GM10266 (cell line): ENCODE results near the gene REC114.

Source experiments
- DNase-seq: peaks from one replicate; pipeline ENCODE4 v3.0.0; 2012; ENCODE audit errors: extremely low spot score
- CTCF ChIP-seq: IDR thresholded peaks from 2 replicates; pipeline ENCODE4 v1.5.1; 2012; ENCODE audit warnings: mild to moderate bottlenecking, low read depth; ENCODE audit not compliant: control insufficient read depth, insufficient read depth; ENCODE audit errors: missing control alignments

Gene REC114

GRCh38 chr15:73578026-73578425 is 135.1 kb downstream of the REC114 start:
- TF ChIP-seq CTCF = no peak
- DNase-seq = no peak

GRCh38 chr15:73582851-73583379 is 140.0 kb downstream of the REC114 start:
- DNase-seq = no peak
- TF ChIP-seq CTCF = no peak

- no peak for DNase-seq
- TF ChIP-seq CTCF = no peak
These were observed 140.6 kb downstream of the REC114 start for GRCh38 chr15:73583544-73583943.

- no peak for DNase-seq
- TF ChIP-seq CTCF = no peak
These were observed 141.9 kb downstream of the REC114 start for GRCh38 chr15:73584699-73585420.

GRCh38 chr15:73585871-73586654 is 143.1 kb downstream of the REC114 start:
- TF ChIP-seq CTCF = no peak
- DNase-seq = no peak

- no peak for TF ChIP-seq CTCF
- no peak for DNase-seq
These were observed 146.8 kb downstream of the REC114 start for GRCh38 chr15:73589766-73590165.

- DNase-seq = no peak
- no peak for TF ChIP-seq CTCF
These were observed 147.3 kb downstream of the REC114 start for GRCh38 chr15:73590263-73590662.
